Measurements from ENCODE around the gene ITPKB.

ITPKB gene

DNA sequence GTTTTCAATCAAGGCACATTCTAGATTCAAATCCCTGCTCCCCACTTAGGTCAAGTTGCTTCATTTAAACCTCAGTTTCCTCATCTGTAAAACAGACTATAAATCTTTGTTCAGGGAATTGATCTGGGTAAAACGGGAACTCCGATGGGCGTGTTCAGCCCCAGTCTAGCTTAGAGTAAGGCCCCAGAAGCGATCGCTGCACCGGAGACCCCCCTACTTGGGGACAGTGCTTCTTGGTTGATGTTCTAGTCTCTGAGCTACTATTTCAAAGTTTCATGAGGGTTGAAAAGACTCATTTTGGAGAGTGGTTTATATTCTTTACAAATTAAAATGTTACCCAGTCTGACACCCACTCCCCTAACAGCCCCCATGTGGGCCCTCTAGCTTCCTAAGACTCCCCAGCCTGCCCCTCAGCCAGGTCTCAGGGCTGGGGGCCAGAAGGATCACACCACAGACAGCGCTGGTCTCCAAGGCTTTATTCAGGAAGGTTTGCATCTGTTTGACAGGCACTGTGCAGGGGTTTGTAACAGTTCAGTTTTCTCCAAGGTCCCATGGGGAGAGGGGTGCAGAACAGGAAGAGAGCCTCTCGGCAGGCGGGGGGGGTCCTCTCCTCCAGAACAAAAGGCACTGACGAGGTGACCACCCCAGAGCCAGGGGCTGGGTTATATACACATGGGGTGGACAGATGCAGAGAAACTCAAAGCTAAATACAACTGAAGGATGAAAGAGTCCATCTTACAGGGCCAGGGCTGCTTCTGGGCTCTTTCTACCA lies 107.7 kb downstream of the ITPKB start:
- H3K4me3 ChIP-seq (ENCODE audit: low read length) = no peak overlapping the region
- H2AFZ ChIP-seq (ENCODE audit: low read length) = no peak overlapping the region
- DNase-seq = no peak
- H3K27ac ChIP-seq (ENCODE audit: low read length) = no peak overlapping the region
- no peaks in the 10 kb centered on the region for H3K27me3 ChIP-seq (replicated peaks; ENCODE audit: insufficient read depth, low read length)
- H3K4me1 ChIP-seq (ENCODE audit: low read length) = peaks cover 28% of the 10 kb centered on the region
- no peaks in the 10 kb centered on the region for H3K9me2 ChIP-seq (replicated peaks; ENCODE audit: insufficient read depth, low read length)
- no peak overlapping the region for H3K9ac ChIP-seq (ENCODE audit: low read length)
- H3K36me3 ChIP-seq (replicated peaks; ENCODE audit: insufficient read depth, low read length) = no peaks in the 10 kb centered on the region
- H4K20me1 ChIP-seq (ENCODE audit: insufficient read depth, low read length) = no peaks in the 10 kb centered on the region
- no peaks in the 10 kb centered on the region for H3K79me2 ChIP-seq (ENCODE audit: low read length)
- no peak overlapping the region for H3K4me2 ChIP-seq (ENCODE audit: low read depth, low read length)
- TF ChIP-seq, protein P1, sequence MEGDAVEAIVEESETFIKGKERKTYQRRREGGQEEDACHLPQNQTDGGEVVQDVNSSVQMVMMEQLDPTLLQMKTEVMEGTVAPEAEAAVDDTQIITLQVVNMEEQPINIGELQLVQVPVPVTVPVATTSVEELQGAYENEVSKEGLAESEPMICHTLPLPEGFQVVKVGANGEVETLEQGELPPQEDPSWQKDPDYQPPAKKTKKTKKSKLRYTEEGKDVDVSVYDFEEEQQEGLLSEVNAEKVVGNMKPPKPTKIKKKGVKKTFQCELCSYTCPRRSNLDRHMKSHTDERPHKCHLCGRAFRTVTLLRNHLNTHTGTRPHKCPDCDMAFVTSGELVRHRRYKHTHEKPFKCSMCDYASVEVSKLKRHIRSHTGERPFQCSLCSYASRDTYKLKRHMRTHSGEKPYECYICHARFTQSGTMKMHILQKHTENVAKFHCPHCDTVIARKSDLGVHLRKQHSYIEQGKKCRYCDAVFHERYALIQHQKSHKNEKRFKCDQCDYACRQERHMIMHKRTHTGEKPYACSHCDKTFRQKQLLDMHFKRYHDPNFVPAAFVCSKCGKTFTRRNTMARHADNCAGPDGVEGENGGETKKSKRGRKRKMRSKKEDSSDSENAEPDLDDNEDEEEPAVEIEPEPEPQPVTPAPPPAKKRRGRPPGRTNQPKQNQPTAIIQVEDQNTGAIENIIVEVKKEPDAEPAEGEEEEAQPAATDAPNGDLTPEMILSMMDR (IDR thresholded peaks at IDR 0.05; ENCODE audit: low read length) = no peak
- TF ChIP-seq EZH2 (optimal IDR thresholded peaks at IDR 0.05; ENCODE audit: low read depth, low read length) = no peak
- no peaks in the 10 kb centered on the region for H3K9me3 ChIP-seq (replicated peaks; ENCODE audit: insufficient read depth, low read length)
- H3F3A ChIP-seq (ENCODE audit: insufficient read depth, low read length) = peaks cover 11% of the 10 kb centered on the region

DNA sequence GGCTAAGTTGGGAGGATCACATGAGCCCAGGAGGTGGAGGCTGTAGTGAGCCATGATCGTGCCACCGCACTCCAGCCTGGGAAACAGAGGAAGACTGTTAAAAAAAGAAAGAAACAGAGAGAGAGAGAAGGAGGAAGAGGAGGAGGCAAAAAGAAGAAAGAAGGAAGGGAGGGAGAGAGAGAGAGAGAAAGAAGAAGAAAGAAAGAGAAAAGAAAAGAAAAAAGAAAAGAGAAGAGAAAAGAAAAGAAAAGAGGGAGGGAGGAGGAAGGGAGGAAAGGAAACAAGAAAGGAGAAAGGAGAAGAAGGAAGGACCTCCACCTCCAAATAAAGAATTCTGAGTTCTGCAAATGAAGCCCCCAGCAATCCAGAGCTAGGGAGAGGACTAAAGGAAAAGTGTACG lies 108.5 kb downstream of the ITPKB start:
- Histone ChIP-seq H3K4me3 (ENCODE audit: low read length) (no peak overlapping the region), H3K4me1 (ENCODE audit: low read length) (peaks cover 25% of the 10 kb centered on the region), H3K9me2 (replicated peaks; ENCODE audit: insufficient read depth, low read length) (no peaks in the 10 kb centered on the region), H3K27ac (ENCODE audit: low read length) (no peak overlapping the region), H3K79me2 (ENCODE audit: low read length) (no peaks in the 10 kb centered on the region), H3F3A (ENCODE audit: insufficient read depth, low read length) (peaks cover 11% of the 10 kb centered on the region), H3K9ac (ENCODE audit: low read length) (no peak overlapping the region), H3K27me3 (replicated peaks; ENCODE audit: insufficient read depth, low read length) (no peaks in the 10 kb centered on the region), H3K9me3 (replicated peaks; ENCODE audit: insufficient read depth, low read length) (no peaks in the 10 kb centered on the region), H3K4me2 (ENCODE audit: low read depth, low read length) (no peak overlapping the region), H3K36me3 (replicated peaks; ENCODE audit: insufficient read depth, low read length) (no peaks in the 10 kb centered on the region), H2AFZ (ENCODE audit: low read length) (no peak overlapping the region), H4K20me1 (ENCODE audit: insufficient read depth, low read length) (no peaks in the 10 kb centered on the region)
- no peak for TF ChIP-seq EZH2 (optimal IDR thresholded peaks at IDR 0.05; ENCODE audit: low read depth, low read length)
- TF ChIP-seq, protein P1 (IDR thresholded peaks at IDR 0.05; ENCODE audit: low read length) = no peak
- TF ChIP-seq EZH2phosphoT487 (IDR thresholded peaks at IDR 0.05; ENCODE audit: low read length) = no peak
- DNase-seq = no peak

DNA sequence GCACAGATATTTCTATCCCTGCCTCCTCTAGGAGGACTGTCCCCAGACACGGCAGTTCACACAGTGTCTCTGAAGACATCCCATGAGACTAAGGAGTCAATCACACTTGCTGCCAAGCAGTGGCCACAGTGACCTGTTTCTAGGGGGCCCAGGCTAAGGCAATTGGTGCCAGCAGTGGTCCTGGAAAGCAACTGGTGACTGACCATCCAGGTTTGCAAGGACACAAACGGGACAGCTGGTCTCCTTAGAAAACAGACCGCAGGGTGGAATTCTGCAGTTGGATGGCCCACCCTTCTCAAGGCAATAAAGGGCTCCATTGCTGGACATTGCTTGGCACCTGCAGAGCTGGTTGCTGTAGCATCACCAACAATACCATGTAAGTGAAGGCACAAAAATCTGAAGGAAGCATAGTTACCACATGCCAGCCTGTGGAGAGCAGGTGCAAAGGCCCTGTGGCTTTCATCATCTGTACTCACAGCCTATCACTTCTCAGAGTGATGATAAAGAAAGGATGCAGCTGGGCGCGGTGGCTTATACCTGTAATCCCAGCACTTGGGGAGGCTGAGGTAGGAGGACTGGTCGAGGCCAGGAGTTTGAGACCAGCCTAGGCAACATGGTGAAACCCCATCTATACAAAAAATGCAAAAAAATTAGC lies 109.1 kb downstream of the ITPKB start:
- Histone ChIP-seq H3K9me3 (replicated peaks; ENCODE audit: insufficient read depth, low read length) (no peaks in the 10 kb centered on the region), H3K79me2 (ENCODE audit: low read length) (no peaks in the 10 kb centered on the region), H3K27me3 (replicated peaks; ENCODE audit: insufficient read depth, low read length) (no peaks in the 10 kb centered on the region), H3K4me1 (ENCODE audit: low read length) (peaks cover 20% of the 10 kb centered on the region), H3K27ac (ENCODE audit: low read length) (no peak overlapping the region), H3K4me3 (ENCODE audit: low read length) (no peak overlapping the region), H3K9me2 (replicated peaks; ENCODE audit: insufficient read depth, low read length) (no peaks in the 10 kb centered on the region), H3K9ac (ENCODE audit: low read length) (no peak overlapping the region), H3K4me2 (ENCODE audit: low read depth, low read length) (no peak overlapping the region), H2AFZ (ENCODE audit: low read length) (no peak overlapping the region), H3F3A (ENCODE audit: insufficient read depth, low read length) (peaks cover 8% of the 10 kb centered on the region), H4K20me1 (ENCODE audit: insufficient read depth, low read length) (no peaks in the 10 kb centered on the region), H3K36me3 (replicated peaks; ENCODE audit: insufficient read depth, low read length) (no peaks in the 10 kb centered on the region)
- TF ChIP-seq EZH2 (optimal IDR thresholded peaks at IDR 0.05; ENCODE audit: low read depth, low read length) (no peak), EZH2phosphoT487 (IDR thresholded peaks at IDR 0.05; ENCODE audit: low read length) (no peak)
- TF ChIP-seq, protein P1 (IDR thresholded peaks at IDR 0.05; ENCODE audit: low read length) = no peak
- no peak for DNase-seq

Measured in MM.1S (cell line).